GM23338 (cell line): ENCODE data around the gene DCAF16. TPM values are rescaled to one million over a fixed set of nuclear protein-coding genes. Genes with fewer than 3 reads are reported as not detected.
A peak's percentile ranks its signal among the peaks of the same experiment; 100 is the strongest.

Experiments used
- ATAC-seq: fragments of 200-7000 bp; cut with Tn5 transposase; 3 replicates; pipeline ENCODE4 v1.9.1; 2020
- DNase-seq: peaks from one replicate; pipeline ENCODE4 v3.0.0-alpha.2; 2015; ENCODE audit warnings: low spot score
- H2AFZ ChIP-seq: fragments of 200-600 bp; sonication (generic); 2 replicates; pipeline ENCODE4 v1.8.0; 2016; ENCODE audit warnings: antibody characterized with exemption, mild to moderate bottlenecking, moderate library complexity
- H3F3A ChIP-seq: fragments of 200-600 bp; sonication (generic); replicated peaks from 2 replicates; pipeline ENCODE4 v1.8.0; 2017; ENCODE audit warnings: antibody characterized with exemption, mixed run types, low read depth
- H3K27ac ChIP-seq: fragments of 200-600 bp; sonication (generic); 2 replicates; pipeline ENCODE4 v1.6.1; 2016; ENCODE audit warnings: low read depth
- H3K27me3 ChIP-seq: fragments of 200-600 bp; sonication (generic); 2 replicates; pipeline ENCODE4 v1.8.0; 2016; ENCODE audit warnings: mild to moderate bottlenecking, mixed run types, moderate library complexity; ENCODE audit not compliant: insufficient read depth
- H3K36me3 ChIP-seq: fragments of 200-600 bp; sonication (generic); 2 replicates; pipeline ENCODE4 v1.8.0; 2016; ENCODE audit warnings: mild to moderate bottlenecking; ENCODE audit not compliant: insufficient read depth
- H3K4me1 ChIP-seq: fragments of 200-600 bp; sonication (generic); 2 replicates; pipeline ENCODE4 v1.8.0; 2016; ENCODE audit warnings: mild to moderate bottlenecking, moderate library complexity; ENCODE audit not compliant: insufficient read depth
- H3K4me2 ChIP-seq: fragments of 200-600 bp; sonication (generic); 2 replicates; pipeline ENCODE4 v1.7.1; 2017; ENCODE audit warnings: mixed run types
- H3K4me3 ChIP-seq: fragments of 200-600 bp; sonication (generic); 2 replicates; pipeline ENCODE4 v1.6.1; 2016; ENCODE audit warnings: mixed run types
- H3K79me2 ChIP-seq: fragments of 200-600 bp; sonication (generic); replicated peaks from 2 replicates; pipeline ENCODE4 v1.8.0; 2017; ENCODE audit warnings: mild to moderate bottlenecking; ENCODE audit not compliant: insufficient read depth
- H3K9me2 ChIP-seq: fragments of 200-600 bp; sonication (generic); 2 replicates; pipeline ENCODE4 v1.8.0; 2017; ENCODE audit not compliant: insufficient read depth
- H4K20me1 ChIP-seq: fragments of 200-600 bp; sonication (generic); replicated peaks from 2 replicates; pipeline ENCODE4 v1.8.0; 2017; ENCODE audit warnings: mild to moderate bottlenecking; ENCODE audit not compliant: insufficient read depth
- H3K27ac Mint-ChIP-seq: 2 replicates; pipeline ENCODE4 v1.8.0; 2020; ENCODE audit warnings: inconsistent platforms, mild to moderate bottlenecking, moderate library complexity, mixed read lengths
- H3K27me3 Mint-ChIP-seq: 3 replicates; pipeline ENCODE4 v1.8.0; 2022; ENCODE audit warnings: low read depth, mild to moderate bottlenecking, moderate library complexity, mixed read lengths, inconsistent platforms; ENCODE audit not compliant: insufficient read depth, poor library complexity
- H3K36me3 Mint-ChIP-seq: 3 replicates; pipeline ENCODE4 v1.8.0; 2021; ENCODE audit warnings: low read depth, mild to moderate bottlenecking, inconsistent platforms, moderate library complexity, mixed read lengths
- H3K4me1 Mint-ChIP-seq: 3 replicates; pipeline ENCODE4 v1.8.0; 2020; ENCODE audit warnings: mild to moderate bottlenecking, inconsistent platforms, mixed read lengths
- H3K4me3 Mint-ChIP-seq: 3 replicates; pipeline ENCODE4 v1.8.0; 2021; ENCODE audit warnings: moderate library complexity, mild to moderate bottlenecking, inconsistent platforms, mixed read lengths
- H3K9me3 Mint-ChIP-seq: 3 replicates; pipeline ENCODE4 v1.8.0; 2020; ENCODE audit warnings: moderate library complexity, mild to moderate bottlenecking, inconsistent platforms, mixed read lengths
- CREB1 ChIP-seq: fragments of 250-450 bp; sonication (Bioruptor Pico); IDR thresholded peaks from 2 replicates; pipeline ENCODE4 v1.5.0; 2020; ENCODE audit warnings: low read depth, mild to moderate bottlenecking, moderate library complexity
- ETS1 ChIP-seq: IDR thresholded peaks from 2 replicates; pipeline ENCODE4 v1.6.1; 2016; ENCODE audit warnings: antibody characterized with exemption
- EZH2 ChIP-seq: fragments of 200-600 bp; sonication (generic); IDR thresholded peaks from one replicate; pipeline ENCODE4 v1.8.0; 2017; ENCODE audit warnings: antibody characterized with exemption, mild to moderate bottlenecking, low read depth; ENCODE audit not compliant: unreplicated experiment
- EZH2phosphoT487 ChIP-seq: fragments of 200-600 bp; sonication (generic); IDR thresholded peaks from one replicate; pipeline ENCODE4 v1.8.1; 2018; ENCODE audit warnings: antibody characterized with exemption; ENCODE audit not compliant: unreplicated experiment
- JUNB ChIP-seq: IDR thresholded peaks from one replicate; pipeline ENCODE4 v1.6.1; 2016; ENCODE audit warnings: antibody characterized with exemption; ENCODE audit not compliant: unreplicated experiment
- NANOG ChIP-seq: IDR thresholded peaks from 2 replicates; pipeline ENCODE4 v1.6.1; 2016; ENCODE audit warnings: antibody characterized with exemption, borderline replicate concordance
- POLR2AphosphoS5 ChIP-seq: IDR thresholded peaks from 2 replicates; pipeline ENCODE4 v1.6.1; 2016; ENCODE audit warnings: antibody characterized with exemption, low read depth
- REST ChIP-seq: IDR thresholded peaks from one replicate; pipeline ENCODE4 v1.6.1; 2018; ENCODE audit warnings: antibody characterized with exemption; ENCODE audit not compliant: unreplicated experiment
- STAT1 ChIP-seq: IDR thresholded peaks from one replicate; pipeline ENCODE4 v1.6.1; 2016; ENCODE audit warnings: antibody characterized with exemption; ENCODE audit not compliant: unreplicated experiment
- ZNF331 ChIP-seq: fragments of 250-450 bp; sonication (Bioruptor Pico); IDR thresholded peaks from 2 replicates; pipeline ENCODE4 v1.5.0; 2020; ENCODE audit warnings: low read depth, mild to moderate bottlenecking, moderate library complexity
- ZNF462 ChIP-seq: fragments of 250-450 bp; sonication (Bioruptor Pico); IDR thresholded peaks from 2 replicates; pipeline ENCODE4 v1.5.0; 2020; ENCODE audit warnings: mild to moderate bottlenecking, moderate library complexity
- polyA plus RNA-seq: library from polyadenylated mRNA; unstranded; fragments of >200 nt; fragmentation: Nextera tagmentation; extraction: Ambion mirVana; gene quantifications from 2 replicates; pipeline ENCODE4 v1.2.1, GENCODE V29; 2016
- total RNA-seq: library from RNA; depleted of rRNA; stranded (reverse); fragments of >200 nt; shearing (Covaris generic); gene quantifications from 2 replicates; pipeline ENCODE4 v1.2.3, GENCODE V29; 2014

DCAF16 gene
- total and polyA plus RNA-seq, 2 experiments from 2014 or later, result 28.7 to 46.3 TPM

- TF ChIP-seq REST, result no peak
- TF ChIP-seq JUNB, result no peak
- TF ChIP-seq NANOG, result no peak
These were observed 2.2 kb upstream of the DCAF16 start (continued) for GRCh38 chr4:17812801-17813200.

GRCh38 chr4:17812125-17812524, 1.6 kb upstream of the DCAF16 start:
- Histone ChIP-seq H3K4me1 (peaks cover 21% of the 10 kb centered on the region), H3K9me2 (no peaks in the 10 kb centered on the region), H3K4me2 (peak overlapping the region; percentile 92), H3K36me3 (peaks cover 9% of the 10 kb centered on the region; the same call in 1 of the 2 replicates), H2AFZ (no peak overlapping the region), H4K20me1 (peaks cover 25% of the 10 kb centered on the region), H3K4me3 (peak overlapping the region; percentile 89), H3F3A (no peaks in the 10 kb centered on the region), H3K27me3 (no peaks in the 10 kb centered on the region), H3K79me2 (peaks cover 84% of the 10 kb centered on the region), H3K27ac (no peak overlapping the region)
- H3K27me3 Mint-ChIP-seq, result no peaks in the 10 kb centered on the region
- no peak for DNase-seq
- H3K4me3 Mint-ChIP-seq, result peak overlapping the region; percentile 100
- H3K9me3 Mint-ChIP-seq, result no peaks in the 10 kb centered on the region
- H3K27ac Mint-ChIP-seq, result peak overlapping the region; percentile 46
- no peak for ATAC-seq
- peaks cover 52% of the 10 kb centered on the region for H3K36me3 Mint-ChIP-seq
- peaks cover 25% of the 10 kb centered on the region for H3K4me1 Mint-ChIP-seq
- TF ChIP-seq EZH2phosphoT487, result no peak
- no peak for TF ChIP-seq ZNF462 (CRISPR knock-in tag)
- TF ChIP-seq POLR2AphosphoS5, result no peak
- TF ChIP-seq ZNF331 (CRISPR knock-in tag), result no peak
- no peak for TF ChIP-seq EZH2
- no peak for TF ChIP-seq REST
- TF ChIP-seq NANOG, result no peak
- TF ChIP-seq CREB1 (CRISPR knock-in tag), result no peak
- no peak for TF ChIP-seq STAT1
- no peak for TF ChIP-seq ETS1
